ENCODE results near the gene BCLAF1.
"Not testable (repeated sequence)": the region's sequence is repeated elsewhere in the genome, so short reads cannot be mapped to it uniquely, and the experiment has no call there.

BCLAF1 gene

DNA sequence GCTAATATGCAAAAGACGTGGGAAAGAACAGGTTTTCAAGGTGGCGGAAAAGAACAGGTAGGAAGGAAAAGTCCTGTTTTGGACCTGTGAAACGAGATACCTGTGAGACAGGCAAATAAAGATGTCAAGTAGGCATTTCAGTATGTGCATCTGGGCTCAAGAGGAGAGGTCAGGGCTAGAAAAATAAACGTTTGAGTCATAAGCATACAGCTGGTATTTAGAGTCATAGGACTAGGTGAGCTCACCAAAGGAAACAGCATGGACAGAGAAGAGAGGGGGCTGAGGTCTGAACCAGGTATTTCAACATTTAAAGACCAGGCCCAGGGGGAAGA lies 54.4 kb downstream of the BCLAF1 start:
- Histone ChIP-seq H3K9ac (ENCODE audit: low read depth, low read length) (no peak overlapping the region), H3K9me3 (replicated peaks; ENCODE audit: low read length) (no peaks in the 10 kb centered on the region), H3K27me3 (ENCODE audit: control insufficient read depth, insufficient read depth, low read length) (no peaks in the 10 kb centered on the region), H3K4me3 (ENCODE audit: low read length) (no peak overlapping the region), H3K36me3 (ENCODE audit: insufficient read depth, low read length) (no peaks in the 10 kb centered on the region), H3K4me2 (ENCODE audit: low read length) (no peak overlapping the region), H3K4me1 (ENCODE audit: control insufficient read depth, insufficient read depth, low read length) (peaks cover 5% of the 10 kb centered on the region)

DNA sequence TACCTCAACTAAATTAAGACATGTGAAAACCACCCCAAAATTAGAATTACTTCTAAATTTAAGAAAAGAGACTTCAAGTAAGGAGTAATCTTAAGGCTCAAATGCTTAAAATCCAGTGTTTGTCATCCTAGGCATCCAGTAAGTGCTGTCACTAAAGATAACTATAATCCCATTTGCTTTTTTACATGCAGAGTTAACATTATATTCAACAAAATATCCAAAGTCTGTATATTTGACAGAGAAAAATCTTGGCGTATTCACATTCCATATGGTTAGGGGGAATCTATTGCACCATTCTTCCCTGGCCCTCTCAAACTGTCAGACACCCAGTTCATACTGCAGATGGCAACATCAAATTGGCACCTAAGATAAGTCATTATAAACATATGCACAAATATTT lies 56.9 kb downstream of the BCLAF1 start:
- no peak overlapping the region for H3K9ac ChIP-seq (ENCODE audit: low read depth, low read length)
- no peak overlapping the region for H3K4me2 ChIP-seq (ENCODE audit: low read length)
- no peaks in the 10 kb centered on the region for H3K27me3 ChIP-seq (ENCODE audit: control insufficient read depth, insufficient read depth, low read length)
- no peaks in the 10 kb centered on the region for H3K9me3 ChIP-seq (replicated peaks; ENCODE audit: low read length)
- peaks cover 5% of the 10 kb centered on the region for H3K4me1 ChIP-seq (ENCODE audit: control insufficient read depth, insufficient read depth, low read length)
- H3K36me3 ChIP-seq (ENCODE audit: insufficient read depth, low read length), result no peaks in the 10 kb centered on the region
- no peak overlapping the region for H3K4me3 ChIP-seq (ENCODE audit: low read length)

DNA sequence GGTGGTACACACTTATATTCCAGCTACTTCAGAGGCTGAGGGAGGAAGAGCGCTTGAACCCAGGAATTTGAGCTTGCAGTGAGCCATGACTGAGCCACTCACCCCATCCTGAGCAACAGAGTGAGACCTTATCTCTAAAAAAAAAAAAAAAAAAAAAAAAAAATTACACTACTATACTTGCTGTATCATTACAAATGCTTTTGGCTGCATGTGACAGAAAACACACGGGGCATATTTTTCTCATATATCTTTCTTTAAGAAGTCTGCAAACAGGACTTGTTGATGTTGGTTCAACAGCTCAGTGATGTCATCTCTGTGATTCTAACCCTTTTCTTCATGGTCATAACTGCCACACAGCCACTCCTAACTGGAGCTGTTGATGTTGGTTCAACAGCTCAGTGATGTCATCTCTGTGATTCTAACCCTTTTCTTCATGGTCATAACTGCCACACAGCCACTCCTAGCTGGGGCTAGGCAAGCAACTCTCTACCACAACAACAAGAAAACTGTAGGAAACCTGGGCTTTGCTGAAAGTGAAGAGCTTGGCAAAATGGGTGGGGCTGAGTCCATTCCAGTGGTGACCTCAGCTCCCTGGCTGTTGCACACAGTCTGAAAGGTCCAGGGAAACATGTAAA lies 59.3 kb downstream of the BCLAF1 start:
- H3K9me3 ChIP-seq (replicated peaks; ENCODE audit: low read length), result no peaks in the 10 kb centered on the region
- no peak overlapping the region for H3K4me3 ChIP-seq (ENCODE audit: low read length)
- H3K27me3 ChIP-seq (ENCODE audit: control insufficient read depth, insufficient read depth, low read length), result no peaks in the 10 kb centered on the region
- H3K4me2 ChIP-seq (ENCODE audit: low read length), result no peak overlapping the region
- H3K9ac ChIP-seq (ENCODE audit: low read depth, low read length), result no peak overlapping the region
- peaks cover 4% of the 10 kb centered on the region for H3K4me1 ChIP-seq (ENCODE audit: control insufficient read depth, insufficient read depth, low read length)
- no peaks in the 10 kb centered on the region for H3K36me3 ChIP-seq (ENCODE audit: insufficient read depth, low read length)

DNA sequence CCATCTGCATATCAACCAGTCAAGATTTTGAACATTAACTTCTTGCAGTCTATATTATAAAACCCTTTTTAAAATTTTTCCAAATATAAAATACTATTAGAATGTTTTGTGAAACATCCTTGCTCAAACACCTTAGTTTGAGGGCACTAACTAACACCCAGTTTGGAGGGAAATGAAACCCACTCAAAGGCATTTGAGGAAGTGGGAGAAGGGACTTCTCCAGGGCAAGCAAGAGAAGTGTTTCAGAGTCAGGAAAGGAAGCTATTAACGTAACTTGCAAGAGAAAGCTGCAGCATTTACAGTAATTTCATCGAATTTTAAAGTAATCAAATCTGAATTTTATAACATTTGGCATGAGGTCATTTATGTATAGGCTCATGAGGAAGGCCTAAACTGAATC lies 60.8 kb downstream of the BCLAF1 start:
- no peaks in the 10 kb centered on the region for H3K27me3 ChIP-seq (ENCODE audit: control insufficient read depth, insufficient read depth, low read length)

DNA sequence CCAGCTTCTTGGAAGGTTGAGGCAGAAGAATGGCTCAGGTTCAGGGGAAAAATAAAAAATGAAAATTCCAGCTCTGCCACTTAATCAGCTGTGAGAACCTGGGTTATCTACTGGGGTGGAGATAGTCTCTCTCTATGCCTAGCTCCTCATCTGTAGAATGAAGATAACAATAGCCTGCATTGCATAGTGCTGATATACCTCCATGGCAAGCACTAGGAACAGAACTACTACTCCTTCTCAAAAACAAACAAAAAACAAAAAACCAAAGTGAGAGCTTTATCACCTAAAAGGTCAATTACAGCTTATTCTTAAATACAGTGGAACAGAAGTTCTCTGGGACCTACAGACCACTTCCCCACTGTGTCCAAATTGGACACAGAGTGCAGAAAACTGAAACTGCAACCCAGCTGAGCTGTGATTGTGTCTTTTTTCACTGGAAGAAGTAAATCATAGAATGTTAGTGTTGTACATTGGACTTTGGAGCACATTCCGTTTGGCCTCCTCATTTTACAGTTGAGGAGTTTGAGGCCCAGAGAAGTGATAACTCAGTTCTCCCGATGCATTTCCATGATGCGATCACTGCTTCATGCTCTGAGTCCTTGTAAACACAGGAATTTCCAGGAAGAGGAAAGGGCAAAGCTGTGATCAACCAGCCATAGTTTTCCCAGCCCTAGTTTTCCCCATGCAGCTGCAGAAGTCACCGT lies 62.8 kb downstream of the BCLAF1 start:
- H3K4me1 ChIP-seq (ENCODE audit: control insufficient read depth, insufficient read depth, low read length), result no peaks in the 10 kb centered on the region
- H3K36me3 ChIP-seq (ENCODE audit: insufficient read depth, low read length), result no peaks in the 10 kb centered on the region
- H3K4me3 ChIP-seq (ENCODE audit: low read length), result no peak overlapping the region
- H3K9ac ChIP-seq (ENCODE audit: low read depth, low read length), result peak overlapping the region; percentile 17
- H3K4me2 ChIP-seq (ENCODE audit: low read length), result peak overlapping the region; percentile 39
- H3K9me3 ChIP-seq (replicated peaks; ENCODE audit: low read length), result no peaks in the 10 kb centered on the region
- no peaks in the 10 kb centered on the region for H3K27me3 ChIP-seq (ENCODE audit: control insufficient read depth, insufficient read depth, low read length)

More for the DNA sequence above, 60.8 kb downstream of the BCLAF1 start:
- Histone ChIP-seq H3K9me3 (replicated peaks; ENCODE audit: low read length) (no peaks in the 10 kb centered on the region), H3K4me2 (ENCODE audit: low read length) (no peak overlapping the region), H3K36me3 (ENCODE audit: insufficient read depth, low read length) (no peaks in the 10 kb centered on the region), H3K9ac (ENCODE audit: low read depth, low read length) (no peak overlapping the region), H3K4me1 (ENCODE audit: control insufficient read depth, insufficient read depth, low read length) (no peaks in the 10 kb centered on the region), H3K4me3 (ENCODE audit: low read length) (no peak overlapping the region)

DNA sequence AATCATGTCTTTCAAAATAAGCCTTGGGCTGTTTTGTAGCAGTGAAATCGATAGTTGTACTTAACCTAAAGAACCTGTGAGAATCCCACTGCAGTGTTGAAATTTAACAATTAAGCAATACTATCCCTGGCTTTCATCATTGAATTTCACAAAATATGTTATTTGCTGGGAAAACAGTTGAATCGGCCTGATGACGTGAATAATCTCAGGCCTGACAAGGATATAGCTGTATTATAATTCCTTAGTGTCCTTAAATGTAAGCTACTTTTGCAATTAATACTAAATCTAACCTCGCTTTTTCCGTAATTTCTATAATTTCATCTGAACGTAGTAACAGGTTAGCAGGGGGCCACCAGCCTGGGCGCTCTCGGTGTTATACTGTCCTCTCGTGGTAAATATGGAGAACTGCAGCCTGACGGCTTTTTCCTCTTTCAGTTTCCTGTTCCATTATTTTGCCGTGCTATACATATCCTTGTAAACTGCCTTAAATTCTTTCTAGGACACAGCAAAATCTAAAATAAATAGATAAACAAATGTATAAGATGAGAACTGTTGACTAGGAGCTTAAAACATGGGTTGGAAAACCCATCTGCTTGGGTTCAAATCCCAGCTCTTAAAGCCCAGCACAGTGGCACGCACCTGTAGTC lies 63.5 kb downstream of the BCLAF1 start:
- Histone ChIP-seq H3K4me3 (ENCODE audit: low read length) (no peak overlapping the region), H3K9me3 (replicated peaks; ENCODE audit: low read length) (no peaks in the 10 kb centered on the region), H3K4me1 (ENCODE audit: control insufficient read depth, insufficient read depth, low read length) (no peaks in the 10 kb centered on the region), H3K27me3 (ENCODE audit: control insufficient read depth, insufficient read depth, low read length) (no peaks in the 10 kb centered on the region), H3K36me3 (ENCODE audit: insufficient read depth, low read length) (no peaks in the 10 kb centered on the region), H3K9ac (ENCODE audit: low read depth, low read length) (peak overlapping the region; percentile 17), H3K4me2 (ENCODE audit: low read length) (peak overlapping the region; percentile 39)

DNA sequence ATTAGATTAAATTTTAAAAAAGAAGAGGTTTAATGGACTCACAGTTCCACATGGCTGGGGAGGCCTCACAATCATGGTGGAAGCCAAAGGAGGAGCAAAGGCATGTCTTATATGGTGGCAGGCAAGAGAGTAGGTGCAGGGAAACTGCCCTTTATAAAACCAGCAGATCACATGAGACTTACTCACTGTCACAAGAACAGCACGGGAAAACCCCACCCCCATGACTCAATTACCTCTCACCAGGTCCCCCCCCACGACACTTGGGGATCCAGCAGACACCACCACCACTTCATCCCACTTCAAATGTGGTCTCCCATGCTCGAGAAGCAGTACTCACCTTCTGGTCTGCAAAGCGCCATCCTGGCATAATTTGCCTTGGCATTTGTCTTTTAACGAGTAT lies 64.2 kb downstream of the BCLAF1 start:
- no peaks in the 10 kb centered on the region for H3K4me1 ChIP-seq (ENCODE audit: control insufficient read depth, insufficient read depth, low read length)
- H3K4me3 ChIP-seq (ENCODE audit: low read length), result no peak overlapping the region
- H3K27me3 ChIP-seq (ENCODE audit: control insufficient read depth, insufficient read depth, low read length), result no peaks in the 10 kb centered on the region
- no peaks in the 10 kb centered on the region for H3K9me3 ChIP-seq (replicated peaks; ENCODE audit: low read length)
- no peak overlapping the region for H3K9ac ChIP-seq (ENCODE audit: low read depth, low read length)
- no peak overlapping the region for H3K4me2 ChIP-seq (ENCODE audit: low read length)
- H3K36me3 ChIP-seq (ENCODE audit: insufficient read depth, low read length), result no peaks in the 10 kb centered on the region

DNA sequence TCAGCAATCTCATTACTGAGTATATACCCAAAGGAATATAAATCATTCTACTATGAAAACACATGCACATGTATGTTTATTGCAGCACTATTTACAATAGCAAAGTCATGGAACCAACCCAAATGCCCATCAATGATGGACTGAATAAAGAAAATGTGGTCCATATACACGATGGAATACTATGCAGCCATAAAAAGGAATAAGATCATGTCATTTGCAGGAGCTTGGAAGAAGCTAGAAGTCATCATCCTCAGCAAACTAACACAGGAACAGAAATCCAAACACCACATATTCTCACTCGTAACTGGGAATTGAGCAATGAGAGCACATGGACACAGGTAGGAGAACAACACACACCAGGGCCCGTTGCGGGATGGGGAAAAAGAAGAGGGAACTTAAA lies 64.7 kb downstream of the BCLAF1 start:
- H3K9me3 ChIP-seq (replicated peaks; ENCODE audit: low read length); H3K4me3 ChIP-seq (ENCODE audit: low read length); H3K4me2 ChIP-seq (ENCODE audit: low read length); H3K27me3 ChIP-seq (ENCODE audit: control insufficient read depth, insufficient read depth, low read length); H3K9ac ChIP-seq (ENCODE audit: low read depth, low read length); H3K4me1 ChIP-seq (ENCODE audit: control insufficient read depth, insufficient read depth, low read length); H3K36me3 ChIP-seq (ENCODE audit: insufficient read depth, low read length): not testable (repeated sequence)

DNA sequence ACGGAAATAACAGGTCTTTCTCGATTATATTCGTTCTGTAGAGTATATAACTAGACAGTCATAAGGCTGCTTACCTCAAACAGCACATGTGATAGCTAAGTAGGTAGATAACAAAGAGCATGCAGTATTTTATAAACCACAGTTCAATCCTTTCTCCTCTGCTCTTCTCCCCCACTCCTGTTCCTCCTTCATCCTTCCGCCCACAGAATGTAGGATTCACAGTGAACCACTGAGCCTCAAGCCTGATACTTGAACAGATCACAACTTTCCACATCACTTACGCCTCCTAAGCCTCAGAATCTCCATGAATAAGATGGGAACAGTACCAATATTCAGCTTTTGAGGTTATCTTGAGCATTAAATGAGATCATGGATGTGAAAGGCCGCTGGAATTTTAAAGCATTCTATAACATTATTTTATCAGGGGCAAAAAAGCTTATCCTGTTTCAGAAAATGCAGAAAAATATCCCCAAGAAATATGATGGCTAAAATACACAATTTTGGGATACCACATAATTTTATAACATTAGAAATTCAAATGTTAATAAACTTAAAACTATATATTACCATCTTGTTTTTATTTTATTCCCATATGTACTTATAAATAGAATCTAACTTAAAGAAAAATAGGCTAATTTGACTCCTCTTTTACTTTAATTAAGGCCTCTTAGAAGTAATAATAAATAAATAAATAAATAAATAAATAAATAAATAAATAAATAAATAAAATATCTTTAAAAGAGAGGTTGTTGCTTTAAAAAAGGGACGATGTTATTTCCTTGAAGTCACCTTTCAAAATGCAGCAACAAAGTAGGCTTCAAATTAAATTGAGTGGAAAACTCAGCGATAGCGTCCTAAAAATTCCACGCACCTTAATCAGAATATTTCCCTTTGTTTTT lies 72.9 kb downstream of the BCLAF1 start:
- no peaks in the 10 kb centered on the region for H3K9me3 ChIP-seq (replicated peaks; ENCODE audit: low read length)
- no peak overlapping the region for H3K4me3 ChIP-seq (ENCODE audit: low read length)
- no peak overlapping the region for H3K9ac ChIP-seq (ENCODE audit: low read depth, low read length)
- no peaks in the 10 kb centered on the region for H3K36me3 ChIP-seq (ENCODE audit: insufficient read depth, low read length)
- H3K27me3 ChIP-seq (ENCODE audit: control insufficient read depth, insufficient read depth, low read length), result no peaks in the 10 kb centered on the region
- no peaks in the 10 kb centered on the region for H3K4me1 ChIP-seq (ENCODE audit: control insufficient read depth, insufficient read depth, low read length)
- no peak overlapping the region for H3K4me2 ChIP-seq (ENCODE audit: low read length)

DNA sequence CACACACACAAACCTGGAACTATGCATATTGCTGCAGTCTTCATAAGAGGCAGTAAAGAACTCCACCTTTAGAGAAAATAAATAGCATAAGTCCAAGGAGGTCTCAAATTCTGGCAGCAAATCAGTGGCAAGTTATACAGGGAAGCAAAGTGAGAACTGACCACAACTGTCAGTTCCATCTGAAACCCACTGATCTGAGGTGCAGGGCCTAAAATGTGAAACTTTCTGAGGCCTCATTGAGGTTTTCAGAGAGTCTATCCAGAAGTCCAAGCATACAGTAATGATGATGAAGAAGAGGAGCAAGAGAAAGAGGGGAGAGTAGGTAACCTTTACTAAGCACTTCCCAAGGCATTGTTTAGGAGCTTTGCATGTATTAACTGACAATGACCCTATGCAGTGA lies 75.8 kb downstream of the BCLAF1 start:
- no peaks in the 10 kb centered on the region for H3K27me3 ChIP-seq (ENCODE audit: control insufficient read depth, insufficient read depth, low read length)
- H3K36me3 ChIP-seq (ENCODE audit: insufficient read depth, low read length), result no peaks in the 10 kb centered on the region
- H3K4me3 ChIP-seq (ENCODE audit: low read length), result no peak overlapping the region
- H3K9ac ChIP-seq (ENCODE audit: low read depth, low read length), result no peak overlapping the region
- no peak overlapping the region for H3K4me2 ChIP-seq (ENCODE audit: low read length)
- H3K4me1 ChIP-seq (ENCODE audit: control insufficient read depth, insufficient read depth, low read length), result no peaks in the 10 kb centered on the region
- no peaks in the 10 kb centered on the region for H3K9me3 ChIP-seq (replicated peaks; ENCODE audit: low read length)

DNA sequence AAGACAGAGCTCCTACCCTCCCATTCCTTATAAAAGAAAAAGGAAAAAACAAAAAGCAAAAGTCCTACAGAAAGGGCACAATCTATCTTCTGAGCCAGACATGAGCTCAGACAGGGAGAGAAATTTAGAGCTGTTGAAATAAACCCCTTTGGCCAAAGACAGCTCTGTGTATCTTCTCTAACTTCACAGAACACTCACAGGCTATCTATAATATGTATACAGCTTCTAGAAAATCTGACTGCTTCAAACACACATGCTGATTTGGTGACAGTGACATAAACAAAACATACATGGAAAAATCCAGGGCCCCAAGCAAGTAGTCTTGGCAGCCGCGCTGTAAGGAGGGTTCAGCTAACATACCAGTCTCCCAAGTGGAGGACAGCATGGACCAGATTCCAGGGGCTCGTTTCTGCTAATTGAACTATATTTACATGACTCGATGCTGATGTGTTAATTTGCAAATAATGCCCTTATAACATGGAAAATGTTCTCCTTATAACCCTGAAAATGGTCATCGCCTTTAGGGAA lies 76.6 kb downstream of the BCLAF1 start:
- Histone ChIP-seq H3K4me3 (ENCODE audit: low read length) (no peak overlapping the region), H3K9me3 (replicated peaks; ENCODE audit: low read length) (no peaks in the 10 kb centered on the region), H3K9ac (ENCODE audit: low read depth, low read length) (no peak overlapping the region), H3K4me2 (ENCODE audit: low read length) (no peak overlapping the region), H3K36me3 (ENCODE audit: insufficient read depth, low read length) (no peaks in the 10 kb centered on the region), H3K4me1 (ENCODE audit: control insufficient read depth, insufficient read depth, low read length) (no peaks in the 10 kb centered on the region), H3K27me3 (ENCODE audit: control insufficient read depth, insufficient read depth, low read length) (no peaks in the 10 kb centered on the region)

Measured in skeletal muscle satellite cell (primary cell).